ENCODE measurements around the gene C6orf136.
A peak's percentile ranks its signal among the peaks of the same experiment; 100 is the strongest.

Gene C6orf136

GRCh38 chr6:30657454-30657853, 10.5 kb downstream of the C6orf136 start:
- no peak for TF ChIP-seq CEBPB (IDR thresholded peaks at IDR 0.05)
- TF ChIP-seq EP300 (IDR thresholded peaks at IDR 0.05; ENCODE audit: borderline replicate concordance): no peak
- TF ChIP-seq TAF1 (IDR thresholded peaks at IDR 0.05; ENCODE audit: low read depth): no peak
- TF ChIP-seq TEAD4 (IDR thresholded peaks at IDR 0.05): no peak
- TF ChIP-seq, protein P1, sequence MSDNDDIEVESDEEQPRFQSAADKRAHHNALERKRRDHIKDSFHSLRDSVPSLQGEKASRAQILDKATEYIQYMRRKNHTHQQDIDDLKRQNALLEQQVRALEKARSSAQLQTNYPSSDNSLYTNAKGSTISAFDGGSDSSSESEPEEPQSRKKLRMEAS (IDR thresholded peaks at IDR 0.05): no peak
- TF ChIP-seq FOXM1 (IDR thresholded peaks at IDR 0.05; ENCODE audit: borderline replicate concordance, low read depth): no peak
- TF ChIP-seq ZBTB7A (IDR thresholded peaks at IDR 0.05; ENCODE audit: low read depth): no peak
- no peak for TF ChIP-seq NFIC (IDR thresholded peaks at IDR 0.05)
- TF ChIP-seq RAD21 (IDR thresholded peaks at IDR 0.05; ENCODE audit: low read depth): no peak

GRCh38 chr6:30664994-30665767, 18.2 kb downstream of the C6orf136 start:
- no peak for TF ChIP-seq NFIC (IDR thresholded peaks at IDR 0.05)
- TF ChIP-seq TEAD4 (IDR thresholded peaks at IDR 0.05): no peak
- no peak for TF ChIP-seq REST (IDR thresholded peaks at IDR 0.05; ENCODE audit: low read depth)
- TF ChIP-seq CREB1 (IDR thresholded peaks at IDR 0.05; ENCODE audit: low read depth): no peak
- no peak for TF ChIP-seq RAD21 (IDR thresholded peaks at IDR 0.05; ENCODE audit: low read depth)
- no peak for TF ChIP-seq TCF12 (IDR thresholded peaks at IDR 0.05; ENCODE audit: low read depth)
- TF ChIP-seq FOXM1 (IDR thresholded peaks at IDR 0.05; ENCODE audit: borderline replicate concordance, low read depth): no peak
- TF ChIP-seq EP300 (IDR thresholded peaks at IDR 0.05; ENCODE audit: borderline replicate concordance): no peak
- no peak for TF ChIP-seq USF1 (IDR thresholded peaks at IDR 0.05)
- TF ChIP-seq EGR1 (IDR thresholded peaks at IDR 0.05): no peak
- TF ChIP-seq TAF1 (IDR thresholded peaks at IDR 0.05; ENCODE audit: low read depth): no peak
- no peak for TF ChIP-seq CEBPB (IDR thresholded peaks at IDR 0.05)
- no peak for TF ChIP-seq YY1 (IDR thresholded peaks at IDR 0.05; ENCODE audit: low read depth)
- TF ChIP-seq ZBTB7A (IDR thresholded peaks at IDR 0.05; ENCODE audit: low read depth): no peak
- TF ChIP-seq, protein P1 (IDR thresholded peaks at IDR 0.05): no peak

GRCh38 chr6:30670760-30671527, 24.0 kb downstream of the C6orf136 start:
- TF ChIP-seq CREB1 (IDR thresholded peaks at IDR 0.05; ENCODE audit: low read depth): no peak
- no peak for TF ChIP-seq USF1 (IDR thresholded peaks at IDR 0.05)
- TF ChIP-seq REST (IDR thresholded peaks at IDR 0.05; ENCODE audit: low read depth): no peak

DNA sequence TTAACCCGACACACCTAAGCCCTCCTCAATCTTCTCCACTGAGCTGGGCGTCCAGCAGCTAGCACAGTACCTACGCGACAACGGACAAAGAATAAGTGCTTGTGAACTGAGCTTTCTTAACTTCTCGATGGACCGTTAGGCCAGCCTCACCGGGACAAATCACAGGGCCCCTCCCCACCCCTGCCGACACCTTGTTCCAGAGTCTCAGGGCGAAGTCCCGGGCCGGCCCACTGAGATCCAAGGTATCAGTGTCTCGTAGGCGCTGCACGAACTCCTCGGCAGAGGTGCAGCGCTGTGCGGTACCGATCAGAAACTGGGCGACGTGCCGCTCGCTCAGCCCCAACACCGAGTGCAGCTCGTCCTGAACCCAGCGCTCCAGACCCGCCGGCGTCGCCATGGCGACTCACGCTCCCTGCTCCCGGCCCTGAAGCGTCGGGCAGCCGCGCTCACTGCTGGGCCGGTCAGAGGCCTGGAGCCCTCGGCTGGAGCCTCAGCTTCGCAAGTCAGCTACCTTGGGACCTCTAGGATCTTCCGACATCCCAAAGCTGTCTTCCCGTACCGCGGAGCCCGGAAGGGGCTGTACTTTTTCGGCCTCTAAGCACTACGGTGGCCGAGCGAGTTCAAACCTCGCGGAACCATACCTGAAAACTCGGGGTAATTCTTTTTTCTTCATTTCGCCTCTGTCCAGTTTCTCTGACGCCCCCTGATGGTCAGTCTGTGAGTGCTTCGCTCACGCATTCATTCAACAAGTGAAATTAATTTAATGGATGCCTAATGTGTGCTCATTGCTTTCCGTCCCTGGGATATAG, 25.7 kb downstream of the C6orf136 start, which contains the start of gene DHX16:
Gene DHX16, minus strand, starts transcription at position 562 of the 809 bp plus-strand sequence. Its CDS starts 165 bp downstream, at position 397.
- TF ChIP-seq, protein P1 (IDR thresholded peaks at IDR 0.05): peak; percentile 22
- no peak for TF ChIP-seq REST (IDR thresholded peaks at IDR 0.05; ENCODE audit: low read depth)
- no peak for TF ChIP-seq USF1 (IDR thresholded peaks at IDR 0.05)
- no peak for TF ChIP-seq NFIC (IDR thresholded peaks at IDR 0.05)
- peak; percentile 56; the same call in 1 of the 2 replicates for TF ChIP-seq YY1 (IDR thresholded peaks at IDR 0.05; ENCODE audit: low read depth)
- peak; percentile 75 for TF ChIP-seq TAF1 (IDR thresholded peaks at IDR 0.05; ENCODE audit: low read depth)
- no peak for TF ChIP-seq EGR1 (IDR thresholded peaks at IDR 0.05)
- peak; percentile 60 for TF ChIP-seq RAD21 (IDR thresholded peaks at IDR 0.05; ENCODE audit: low read depth)
- no peak for TF ChIP-seq FOXM1 (IDR thresholded peaks at IDR 0.05; ENCODE audit: borderline replicate concordance, low read depth)
- TF ChIP-seq TEAD4 (IDR thresholded peaks at IDR 0.05): no peak
- no peak for TF ChIP-seq CREB1 (IDR thresholded peaks at IDR 0.05; ENCODE audit: low read depth)
- no peak for TF ChIP-seq CEBPB (IDR thresholded peaks at IDR 0.05)
- TF ChIP-seq ZBTB7A (IDR thresholded peaks at IDR 0.05; ENCODE audit: low read depth): no peak
- TF ChIP-seq EP300 (IDR thresholded peaks at IDR 0.05; ENCODE audit: borderline replicate concordance): no peak
- peak; percentile 72; the same call in 1 of the 2 replicates for TF ChIP-seq TCF12 (IDR thresholded peaks at IDR 0.05; ENCODE audit: low read depth)

Measured in Ishikawa (cell line).